ENCODE results near the gene PLA2G4D. TPM values are rescaled to one million over a fixed set of nuclear protein-coding genes. Genes with fewer than 3 reads are reported as not detected.
A peak's percentile ranks its signal among the peaks of the same experiment; 100 is the strongest.

PLA2G4D gene
- total RNA-seq, 1 experiment from 2014 or later: not detected

GRCh38 chr15:42056934-42057798 is 37.2 kb downstream of the PLA2G4D start:
- DNase-seq (ENCODE audit: low spot score): peak; percentile 87

GRCh38 chr15:42053914-42054313 is 40.4 kb downstream of the PLA2G4D start:
- no peak for DNase-seq (ENCODE audit: low spot score)

- DNase-seq (ENCODE audit: low spot score): no peak
These were observed 41.4 kb downstream of the PLA2G4D start for GRCh38 chr15:42053010-42053409.

- no peak for DNase-seq (ENCODE audit: low spot score)
These were observed 43.7 kb downstream of the PLA2G4D start for GRCh38 chr15:42050484-42051255.

GRCh38 chr15:42048821-42049200 is 45.6 kb downstream of the PLA2G4D start:
- DNase-seq (ENCODE audit: low spot score): no peak

GRCh38 chr15:42048080-42048820 is 46.1 kb downstream of the PLA2G4D start:
- no peak for DNase-seq (ENCODE audit: low spot score)

GRCh38 chr15:42046597-42046996 is 47.8 kb downstream of the PLA2G4D start:
- DNase-seq (ENCODE audit: low spot score): no peak

GRCh38 chr15:42045211-42045615 is 49.1 kb downstream of the PLA2G4D start:
- DNase-seq (ENCODE audit: low spot score): no peak

GRCh38 chr15:42042602-42043400 is 51.6 kb downstream of the PLA2G4D start:
- DNase-seq (ENCODE audit: low spot score): no peak

- no peak for DNase-seq (ENCODE audit: low spot score)
These were observed 56.0 kb downstream of the PLA2G4D start for GRCh38 chr15:42038401-42038800.

GRCh38 chr15:42037656-42038055 is 56.7 kb downstream of the PLA2G4D start:
- no peak for DNase-seq (ENCODE audit: low spot score)

GRCh38 chr15:42036966-42037365 is 57.4 kb downstream of the PLA2G4D start:
- no peak for DNase-seq (ENCODE audit: low spot score)

- DNase-seq (ENCODE audit: low spot score): no peak
These were observed 58.1 kb downstream of the PLA2G4D start for GRCh38 chr15:42036112-42036905.

GRCh38 chr15:42035435-42035761 is 59.0 kb downstream of the PLA2G4D start:
- DNase-seq (ENCODE audit: low spot score): no peak

GRCh38 chr15:42034628-42035434 is 59.5 kb downstream of the PLA2G4D start:
- DNase-seq (ENCODE audit: low spot score): no peak

GRCh38 chr15:42033214-42033873 is 61.0 kb downstream of the PLA2G4D start:
- DNase-seq (ENCODE audit: low spot score): no peak

GRCh38 chr15:42032376-42033213 is 61.8 kb downstream of the PLA2G4D start:
- no peak for DNase-seq (ENCODE audit: low spot score)

GRCh38 chr15:42031198-42031915 is 63.0 kb downstream of the PLA2G4D start:
- no peak for DNase-seq (ENCODE audit: low spot score)
